Measurements from ENCODE around the gene AGMO.

Gene AGMO

DNA sequence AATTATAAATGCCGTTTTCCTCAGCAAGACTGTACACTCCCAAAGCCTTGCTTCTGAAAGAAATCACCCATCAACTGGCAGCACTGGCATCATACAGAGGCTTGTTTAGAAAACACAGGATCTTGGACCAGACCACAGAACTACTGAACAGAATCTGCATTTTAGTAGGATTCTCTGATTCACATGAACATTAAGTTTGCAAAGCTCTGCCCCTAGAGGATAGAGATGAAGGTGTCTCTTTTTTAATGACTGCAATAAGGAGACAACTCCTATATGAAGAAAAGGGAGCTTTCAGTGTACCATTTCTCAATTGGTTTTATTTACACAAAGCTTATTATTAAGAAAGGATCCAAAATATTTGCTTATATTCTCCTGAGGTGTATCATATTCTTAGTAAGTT lies 172.7 kb downstream of the AGMO start:
- DNase-seq: no peak

- DNase-seq: no peak
Measured at GRCh38 chr7:15378494-15379145, 183.2 kb downstream of the AGMO start.

GRCh38 chr7:15376600-15376999 lies 185.2 kb downstream of the AGMO start:
- DNase-seq: no peak

- no peak for DNase-seq
Measured at GRCh38 chr7:15370441-15370840, 191.4 kb downstream of the AGMO start.

DNA sequence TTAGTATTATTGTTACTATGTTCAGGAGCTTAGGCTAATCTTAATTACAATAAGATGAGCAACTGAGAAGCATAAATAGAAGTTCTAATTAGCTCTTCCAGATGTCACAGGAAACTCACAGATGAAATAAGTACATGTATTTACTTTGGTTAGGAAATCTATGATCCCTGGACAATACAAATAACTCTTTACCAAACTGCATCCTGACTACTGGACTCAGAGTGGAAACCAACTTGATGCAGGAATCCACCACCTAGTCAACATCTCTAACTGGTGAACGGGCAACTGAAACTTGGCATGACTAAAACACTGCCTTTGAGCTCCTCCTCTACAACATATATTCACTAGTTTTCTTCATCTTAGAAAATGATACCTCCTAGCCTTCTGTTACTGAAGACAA lies 193.2 kb downstream of the AGMO start:
- no peak for DNase-seq

DNA sequence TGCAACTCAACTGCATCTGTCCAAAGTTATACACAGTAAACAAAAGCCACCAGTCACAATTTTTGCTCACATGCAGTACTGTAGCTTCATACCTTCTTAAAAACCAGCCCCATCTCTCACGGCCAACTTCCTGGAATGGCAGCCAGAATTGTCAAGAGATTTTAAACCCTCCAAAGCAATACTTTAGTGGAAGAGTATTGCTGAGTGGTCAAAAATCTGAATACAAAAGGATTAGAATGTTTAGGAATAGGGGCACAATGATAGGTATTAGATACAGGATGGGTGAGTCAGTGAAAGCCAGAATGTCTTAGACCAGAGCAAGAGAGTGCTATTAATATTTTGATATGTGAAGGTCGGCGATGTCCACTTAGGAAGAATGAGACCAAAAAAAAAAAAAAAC lies 193.9 kb downstream of the AGMO start:
- DNase-seq: no peak

DNA sequence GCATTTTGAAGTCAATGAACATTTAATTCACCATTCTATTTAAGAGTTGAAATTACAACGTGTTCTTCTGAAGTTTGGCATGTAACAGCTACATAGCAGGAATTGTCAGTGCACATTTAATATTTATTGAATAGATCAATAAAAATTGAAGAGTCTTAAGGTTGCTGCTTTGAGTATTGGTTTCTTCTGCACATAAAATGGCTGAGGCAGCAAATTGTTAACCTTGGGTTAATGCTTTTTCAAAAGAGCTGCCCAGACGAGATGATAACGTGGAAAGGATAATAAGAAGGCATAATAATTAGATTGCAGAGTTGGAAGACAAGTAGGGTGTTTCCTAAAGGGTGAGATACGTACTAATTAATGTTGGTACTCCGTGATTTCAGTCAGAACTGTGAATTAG lies 203.7 kb downstream of the AGMO start:
- DNase-seq: no peak

GRCh38 chr7:15352421-15353206 lies 209.2 kb downstream of the AGMO start:
- no peak for DNase-seq

GRCh38 chr7:15345216-15345615 lies 216.6 kb downstream of the AGMO start:
- no peak for DNase-seq

DNA sequence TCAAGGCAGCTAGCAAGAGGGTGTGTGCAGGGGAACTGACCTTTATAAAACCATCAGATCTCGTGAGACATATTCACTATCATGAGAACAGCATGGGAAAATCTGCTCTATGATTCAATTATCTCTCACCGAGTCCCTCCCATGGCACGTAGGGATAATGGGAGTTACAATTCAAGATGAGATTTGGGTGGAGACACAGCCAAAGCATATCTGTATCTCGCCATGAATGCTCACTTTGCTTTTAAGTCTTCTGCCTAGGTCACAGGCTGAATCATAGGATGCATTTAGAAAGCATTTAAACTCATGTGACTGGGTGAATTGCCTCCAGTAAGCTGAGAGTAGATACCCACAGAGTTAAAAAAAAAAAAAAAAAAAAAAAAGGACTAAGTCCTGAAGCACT lies 220.0 kb downstream of the AGMO start:
- no peak for DNase-seq

GRCh38 chr7:15336146-15336545 lies 225.7 kb downstream of the AGMO start:
- no peak for DNase-seq

DNA sequence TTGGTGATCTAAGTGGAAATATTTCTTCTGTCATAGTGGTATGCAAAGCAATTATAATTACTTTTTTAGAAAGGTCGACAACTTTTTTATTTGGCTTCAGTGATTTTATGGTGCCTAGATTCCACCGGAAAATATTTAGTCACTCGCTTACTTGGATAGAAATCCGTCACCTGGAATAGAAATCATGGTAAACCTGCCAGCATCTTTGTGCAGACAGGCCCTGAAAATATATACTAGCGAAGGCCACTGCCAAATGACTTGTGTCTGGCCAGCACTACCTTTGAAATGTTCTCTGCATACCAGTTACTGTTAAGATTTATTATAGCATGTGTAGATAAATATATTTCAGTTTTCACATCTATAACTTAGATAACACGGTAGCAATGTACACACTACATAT lies 226.4 kb downstream of the AGMO start:
- no peak for DNase-seq

DNA sequence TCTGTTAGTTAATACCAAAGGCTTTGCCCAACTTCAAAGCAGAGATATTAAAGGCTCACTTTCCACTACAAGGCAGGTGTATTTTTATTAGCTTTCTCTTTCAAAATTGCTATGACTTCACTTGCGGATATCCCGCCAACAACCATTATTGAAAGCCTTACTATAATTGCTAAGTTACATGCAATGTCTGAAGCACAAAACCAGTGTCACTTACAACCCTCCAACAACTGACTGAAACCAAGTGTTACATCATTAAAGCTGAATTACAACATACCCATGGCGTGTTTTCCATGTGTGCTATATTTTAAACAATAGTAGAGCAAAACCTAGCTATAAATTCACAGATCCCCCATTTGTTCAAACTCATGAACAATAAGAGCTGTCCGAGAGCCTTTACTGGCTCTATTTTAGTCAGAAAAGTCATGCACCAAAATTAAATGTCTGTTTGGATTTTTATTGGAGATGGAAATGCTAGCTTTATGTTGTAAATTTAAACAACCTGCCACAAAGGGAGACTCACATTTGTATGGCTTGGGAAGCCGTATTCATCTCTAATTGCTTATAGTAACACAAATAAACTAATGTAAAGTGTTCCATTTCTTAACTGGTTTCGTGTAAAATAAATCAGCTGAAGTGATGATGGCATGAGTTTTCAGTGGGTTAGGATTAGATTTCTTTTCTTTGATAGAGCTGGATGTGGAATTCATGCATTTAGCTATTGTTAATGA lies 227.1 kb downstream of the AGMO start:
- no peak for DNase-seq

- no peak for DNase-seq
Measured at GRCh38 chr7:15332956-15333355, 228.9 kb downstream of the AGMO start.

DNA sequence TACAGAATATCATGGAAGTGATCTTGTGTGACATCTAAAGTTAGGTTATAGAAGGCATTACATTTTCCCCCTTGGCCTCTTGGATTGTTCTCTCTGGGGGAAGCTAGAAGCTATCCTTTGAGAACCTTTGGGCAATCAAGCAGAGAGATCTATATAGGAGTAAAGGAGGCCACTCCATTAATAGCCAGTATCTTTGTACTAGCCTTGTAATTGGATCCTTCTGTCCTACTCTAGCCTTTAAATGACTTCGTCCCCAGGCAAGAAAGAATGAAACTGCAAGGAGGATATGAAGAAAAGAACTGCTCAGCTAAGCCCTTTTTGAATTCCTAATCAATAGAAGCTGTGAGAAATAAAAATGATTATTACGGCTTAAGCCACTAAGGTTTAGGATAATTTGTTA lies 230.9 kb downstream of the AGMO start:
- no peak for DNase-seq

- no peak for DNase-seq
Measured at GRCh38 chr7:15327001-15327400, 234.8 kb downstream of the AGMO start.

- DNase-seq: no peak
Measured at GRCh38 chr7:15326044-15326644, 235.7 kb downstream of the AGMO start.

GRCh38 chr7:15323550-15323949 lies 238.3 kb downstream of the AGMO start:
- DNase-seq: no peak

DNA sequence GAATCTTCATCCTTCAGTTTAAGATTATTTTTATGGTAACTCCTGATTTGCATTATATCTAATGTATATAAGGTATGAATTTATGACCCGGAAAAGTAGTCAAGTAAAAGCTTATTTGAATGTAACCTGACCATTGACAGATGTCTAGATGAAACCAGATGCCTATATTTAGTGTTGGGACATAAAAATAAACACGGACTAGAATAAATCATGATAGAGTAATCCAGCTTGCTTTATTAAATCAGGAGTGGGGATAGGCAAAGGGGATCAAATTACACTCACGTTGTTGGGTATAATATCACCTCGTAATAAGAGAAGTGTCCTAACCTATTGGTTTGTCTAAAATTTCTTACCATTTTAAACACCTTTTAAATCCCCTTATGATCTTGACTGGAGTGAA lies 244.6 kb downstream of the AGMO start:
- no peak for DNase-seq

GRCh38 chr7:15315678-15316077 lies 246.1 kb downstream of the AGMO start:
- no peak for DNase-seq

DNA sequence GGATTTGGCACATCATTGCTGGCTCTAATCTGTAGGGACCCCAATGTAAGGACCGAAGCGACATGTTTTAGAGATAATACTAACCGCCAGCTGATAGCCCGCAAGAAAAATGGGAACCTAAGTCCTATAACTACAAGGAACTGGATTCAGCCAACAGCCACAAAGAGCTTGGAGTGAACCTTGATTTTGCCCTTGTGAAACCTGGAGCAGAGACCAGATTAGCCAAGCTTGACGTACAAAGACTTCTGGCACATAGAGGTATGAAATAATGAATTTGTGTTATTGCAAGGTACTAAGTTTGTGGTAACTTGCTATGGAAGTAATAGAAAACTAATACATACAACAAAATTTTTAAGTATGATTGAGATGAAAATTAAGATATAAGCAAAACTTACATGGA lies 246.9 kb downstream of the AGMO start:
- DNase-seq: no peak

GRCh38 chr7:15313361-15313760 lies 248.5 kb downstream of the AGMO start:
- no peak for DNase-seq

DNA sequence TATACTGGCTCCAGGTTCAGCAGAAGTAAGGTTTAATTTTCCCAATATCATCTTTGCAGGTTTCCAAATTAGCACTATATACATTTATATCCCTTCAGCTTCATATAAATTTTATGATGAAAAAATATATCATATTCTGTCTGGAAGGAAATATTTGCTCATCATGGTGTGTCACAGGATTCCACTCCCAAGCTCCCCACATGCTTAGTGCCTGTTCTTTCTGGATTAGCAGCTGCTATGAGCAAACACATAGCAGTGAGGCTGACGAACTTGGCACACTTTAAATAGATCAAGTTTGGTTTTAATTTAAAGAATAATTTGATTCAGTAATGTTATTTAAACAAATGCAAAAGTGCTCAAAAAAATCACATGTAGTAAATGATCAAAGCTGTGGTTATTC lies 251.9 kb downstream of the AGMO start:
- DNase-seq: no peak

DNA sequence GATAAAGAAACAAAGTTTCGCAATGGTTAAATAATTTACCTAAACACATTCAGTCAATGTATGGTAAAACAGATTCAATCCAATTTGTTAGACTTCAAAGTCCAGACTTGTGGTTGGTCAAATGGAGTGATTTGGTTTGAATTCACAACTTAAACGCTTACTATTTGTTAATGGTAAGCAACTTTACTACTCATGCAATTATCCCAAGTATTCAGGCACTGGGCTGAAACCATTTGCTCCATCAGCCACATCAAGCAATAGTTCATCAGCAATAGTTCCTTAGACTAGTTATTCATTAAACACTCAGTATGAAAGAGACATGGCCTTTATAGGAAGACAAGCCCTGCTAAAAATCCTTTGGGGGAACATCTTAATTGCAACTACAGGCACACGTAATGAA lies 253.0 kb downstream of the AGMO start:
- no peak for DNase-seq

Data from activated CD4-positive, CD25-positive, alpha-beta regulatory T cell treated with anti-CD3 and anti-CD28 coated beads, Interleukin-2, amount 50 U/mL, for 72 hours (primary cell).